ENCODE results near the gene GLOD5.

DNA sequence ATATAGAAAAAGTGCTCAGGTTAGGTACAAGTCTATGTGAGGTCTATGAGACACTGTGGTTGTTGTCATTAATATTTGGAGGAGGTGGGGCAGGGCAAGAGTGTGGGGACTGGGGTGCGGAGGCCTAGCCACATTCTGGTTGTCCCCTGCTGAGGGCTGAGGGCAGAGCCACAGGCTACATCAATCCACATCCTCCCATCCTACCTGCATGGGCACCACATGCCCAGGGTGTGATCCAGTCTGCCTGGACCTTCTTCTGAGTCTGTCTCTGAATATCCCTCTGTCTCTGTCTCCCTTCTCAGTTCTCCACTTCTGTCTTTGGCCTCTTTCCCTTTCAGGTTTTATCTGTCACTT, 23.6 kb downstream of the GLOD5 start:
- TF ChIP-seq, protein P1, sequence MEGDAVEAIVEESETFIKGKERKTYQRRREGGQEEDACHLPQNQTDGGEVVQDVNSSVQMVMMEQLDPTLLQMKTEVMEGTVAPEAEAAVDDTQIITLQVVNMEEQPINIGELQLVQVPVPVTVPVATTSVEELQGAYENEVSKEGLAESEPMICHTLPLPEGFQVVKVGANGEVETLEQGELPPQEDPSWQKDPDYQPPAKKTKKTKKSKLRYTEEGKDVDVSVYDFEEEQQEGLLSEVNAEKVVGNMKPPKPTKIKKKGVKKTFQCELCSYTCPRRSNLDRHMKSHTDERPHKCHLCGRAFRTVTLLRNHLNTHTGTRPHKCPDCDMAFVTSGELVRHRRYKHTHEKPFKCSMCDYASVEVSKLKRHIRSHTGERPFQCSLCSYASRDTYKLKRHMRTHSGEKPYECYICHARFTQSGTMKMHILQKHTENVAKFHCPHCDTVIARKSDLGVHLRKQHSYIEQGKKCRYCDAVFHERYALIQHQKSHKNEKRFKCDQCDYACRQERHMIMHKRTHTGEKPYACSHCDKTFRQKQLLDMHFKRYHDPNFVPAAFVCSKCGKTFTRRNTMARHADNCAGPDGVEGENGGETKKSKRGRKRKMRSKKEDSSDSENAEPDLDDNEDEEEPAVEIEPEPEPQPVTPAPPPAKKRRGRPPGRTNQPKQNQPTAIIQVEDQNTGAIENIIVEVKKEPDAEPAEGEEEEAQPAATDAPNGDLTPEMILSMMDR (IDR thresholded peaks at IDR 0.05; ENCODE audit: control extremely low read depth in 1 of 3, insufficient read depth in 1 of 3, low read depth in 1 of 3, low read length in 3 of 3), result no peak
- TF ChIP-seq TBP (IDR thresholded peaks at IDR 0.05; ENCODE audit: low read depth, low read length) (no peak), CEBPB (IDR thresholded peaks at IDR 0.05; ENCODE audit: low read depth, low read length) (no peak), POLR2A (IDR thresholded peaks at IDR 0.05; ENCODE audit: control extremely low read depth in 1 of 2, low read depth in 2 of 2, low read length in 2 of 2) (no peak), EP300 (IDR thresholded peaks at IDR 0.05; ENCODE audit: borderline replicate concordance in 1 of 2, low read depth in 2 of 2, low read length in 2 of 2) (no peak)

Data from H1 (cell line).